HG03354 (cell line): ENCODE results near the gene FAM199X.

Experiments used
- ATAC-seq: cut with Tn5 transposase; IDR thresholded peaks from one replicate; pipeline ENCODE4 v1.9.1; 2021; ENCODE audit warnings: mild to moderate bottlenecking; ENCODE audit not compliant: unreplicated experiment, poor library complexity, severe bottlenecking

FAM199X gene

DNA sequence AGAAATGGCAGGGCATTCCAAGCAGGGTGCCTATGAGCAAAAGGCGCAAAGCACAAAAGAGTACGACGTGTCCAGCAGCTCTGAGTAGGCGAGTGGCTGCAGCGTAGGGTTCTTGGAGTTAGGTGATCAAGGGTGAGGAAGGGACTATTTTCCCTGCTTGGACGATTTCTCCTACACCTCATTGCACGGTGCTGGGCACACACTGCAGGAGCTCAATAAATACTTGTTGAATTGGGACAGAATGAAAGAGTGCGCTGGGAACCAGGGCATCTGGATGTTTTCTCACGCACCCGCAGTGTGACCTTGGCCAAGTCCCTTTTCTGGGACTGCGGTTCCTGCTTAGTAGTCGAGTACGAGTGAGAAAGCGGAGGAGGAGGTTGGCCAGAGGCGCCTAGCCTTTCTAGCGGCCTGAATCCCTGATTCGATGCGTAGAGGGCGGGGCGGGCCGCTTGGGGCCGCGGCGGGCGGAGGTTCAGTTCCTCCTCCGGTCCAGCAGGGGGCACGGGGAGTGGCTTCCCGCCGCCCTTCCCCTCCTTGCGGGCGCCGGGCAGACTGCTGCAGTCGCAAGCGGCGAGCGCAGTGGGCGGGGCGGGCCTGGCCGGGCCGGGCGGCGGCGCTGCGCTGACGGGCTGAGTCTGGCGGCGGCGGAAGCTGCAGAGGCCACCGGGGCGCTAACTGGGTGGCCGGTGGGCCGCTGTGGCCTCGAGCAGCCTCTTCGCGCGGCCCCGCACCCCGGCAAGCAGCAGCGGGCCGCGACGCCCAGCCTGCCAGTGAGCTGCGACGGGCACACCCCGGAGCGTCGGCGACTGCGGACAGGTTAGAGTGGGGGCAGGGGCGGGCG is at the start of gene FAM199X:
FAM199X (plus strand) TSS at position 560 of the 841 bp plus-strand sequence. CDS start 333 bp downstream, outside the sequence.
- peak; percentile 96 for ATAC-seq

DNA sequence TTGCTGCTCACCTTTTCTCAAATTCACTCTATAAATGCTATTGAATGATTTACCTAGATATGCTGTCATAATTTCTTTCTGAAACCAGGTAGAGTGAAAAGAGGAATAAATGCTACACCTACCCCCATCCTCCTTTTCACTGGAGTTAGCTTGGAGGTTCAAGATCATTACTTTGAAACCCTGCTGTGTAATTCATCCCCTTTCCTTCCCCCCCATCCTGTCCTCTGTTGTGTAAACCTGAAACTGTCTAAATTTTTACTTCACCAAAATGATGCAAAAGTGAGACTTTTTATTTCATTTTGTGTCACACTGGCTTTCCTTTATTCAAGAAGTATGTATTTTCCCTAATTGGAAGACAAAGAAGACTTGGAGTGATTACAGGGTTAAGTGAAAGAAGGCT is 48.5 kb upstream of the FAM199X start:
- no peak for ATAC-seq

DNA sequence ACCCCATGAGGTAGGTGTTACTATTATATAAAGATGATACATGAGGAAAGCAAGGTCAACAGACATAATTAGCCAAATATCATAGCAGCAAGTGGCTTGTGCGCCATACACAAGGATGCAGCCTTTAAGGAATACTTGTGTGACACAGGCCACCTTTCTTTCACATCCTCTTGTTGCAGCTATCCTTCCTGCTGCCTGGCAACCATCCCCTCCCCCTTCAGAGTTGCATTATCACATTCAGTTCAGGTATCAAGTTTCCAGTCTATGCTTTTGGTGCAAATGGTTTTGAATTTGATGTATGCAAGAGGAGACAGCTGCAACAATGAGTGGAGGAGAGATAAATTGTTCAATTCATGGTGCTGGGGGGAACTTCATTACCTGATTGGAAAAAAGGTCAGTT is 47.5 kb upstream of the FAM199X start:
- ATAC-seq = peak; percentile 51

DNA sequence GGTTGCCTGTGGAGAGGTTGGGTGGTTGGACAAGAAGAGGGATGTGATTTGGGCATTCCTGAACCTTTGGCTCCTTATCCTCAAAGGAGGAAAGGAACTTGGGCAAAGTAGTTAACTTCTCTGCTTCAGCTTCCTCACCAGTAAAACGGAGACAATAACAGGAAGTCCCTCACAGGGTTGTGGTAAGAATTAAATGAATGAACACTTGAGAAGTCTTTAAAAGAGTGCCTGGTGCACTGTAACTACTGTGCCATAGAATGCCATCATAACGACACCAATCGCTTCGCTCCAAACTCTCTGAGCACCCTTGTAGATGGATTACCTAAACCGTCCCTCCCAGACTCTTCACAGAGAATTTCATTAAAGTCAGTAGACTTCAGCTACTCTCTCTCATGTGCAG is 43.4 kb upstream of the FAM199X start:
- ATAC-seq = peak; percentile 57

DNA sequence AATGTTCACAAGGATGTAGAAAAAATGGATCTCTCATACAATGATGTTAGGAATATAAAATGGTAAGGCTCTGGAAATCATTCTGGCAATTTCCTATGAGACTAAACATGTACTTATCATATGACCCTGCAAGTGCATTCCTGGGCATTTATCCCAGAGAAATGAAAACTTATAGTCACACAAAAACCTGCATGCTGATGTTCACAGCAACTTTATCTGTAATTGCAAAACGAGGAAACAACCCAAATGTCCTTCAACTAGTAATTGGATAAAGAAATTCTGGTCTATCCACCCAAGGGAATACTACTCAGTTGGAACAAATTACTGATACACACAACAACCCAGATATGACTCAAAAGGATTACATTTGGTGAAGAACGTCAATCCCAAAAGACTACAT is 39.4 kb upstream of the FAM199X start:
- ATAC-seq = no peak

DNA sequence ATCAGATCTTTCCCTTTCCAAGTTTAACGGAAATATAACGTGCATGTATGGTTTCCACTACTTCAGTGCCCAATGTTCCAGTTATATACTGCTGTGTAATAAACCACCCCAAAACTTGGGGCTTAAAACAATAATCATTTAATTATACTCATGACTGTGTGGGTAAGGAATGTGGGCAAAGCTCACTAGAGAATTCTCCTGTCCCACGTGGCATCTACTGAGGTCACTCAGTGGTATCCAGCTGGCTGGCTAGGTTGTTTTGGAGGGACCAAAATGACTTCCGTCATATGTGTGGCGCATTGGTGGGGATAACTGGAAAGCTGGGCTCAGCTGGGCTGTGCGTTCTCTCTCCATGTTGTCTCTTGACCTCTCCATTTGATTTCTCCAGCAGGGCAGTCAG is 35.4 kb upstream of the FAM199X start:
- ATAC-seq = no peak

DNA sequence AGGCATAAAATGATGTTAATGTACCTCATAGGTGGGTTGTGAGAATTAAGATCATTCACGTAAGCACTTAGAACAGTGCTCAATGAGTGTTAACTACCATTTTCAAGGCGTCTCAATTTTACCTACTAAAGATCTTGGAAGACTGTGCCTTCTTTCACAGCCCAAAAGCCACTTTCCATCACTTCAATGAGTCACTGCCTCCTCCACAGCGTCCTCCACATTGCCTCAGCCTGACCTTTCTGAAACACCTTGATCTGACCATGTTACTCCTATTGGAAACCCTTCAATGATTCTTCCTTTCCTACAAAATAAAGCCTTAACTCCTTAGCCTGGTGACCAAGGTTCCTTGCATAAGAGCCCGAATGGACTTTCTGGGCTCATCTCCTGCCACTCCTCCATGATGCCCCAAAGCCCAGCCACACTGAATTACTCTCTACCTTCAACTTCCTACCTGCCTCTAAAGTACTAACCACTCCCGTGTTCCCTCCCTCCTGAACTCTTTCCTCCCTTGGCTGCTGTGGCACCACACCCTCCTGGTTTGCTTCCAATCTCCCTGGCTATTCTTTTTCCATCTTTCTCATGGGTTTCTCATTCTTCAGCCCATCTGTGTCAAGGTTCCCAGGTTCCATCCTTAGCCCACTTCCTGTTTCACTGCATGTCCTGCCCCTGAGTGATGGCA is 31.5 kb upstream of the FAM199X start:
- ATAC-seq = no peak

DNA sequence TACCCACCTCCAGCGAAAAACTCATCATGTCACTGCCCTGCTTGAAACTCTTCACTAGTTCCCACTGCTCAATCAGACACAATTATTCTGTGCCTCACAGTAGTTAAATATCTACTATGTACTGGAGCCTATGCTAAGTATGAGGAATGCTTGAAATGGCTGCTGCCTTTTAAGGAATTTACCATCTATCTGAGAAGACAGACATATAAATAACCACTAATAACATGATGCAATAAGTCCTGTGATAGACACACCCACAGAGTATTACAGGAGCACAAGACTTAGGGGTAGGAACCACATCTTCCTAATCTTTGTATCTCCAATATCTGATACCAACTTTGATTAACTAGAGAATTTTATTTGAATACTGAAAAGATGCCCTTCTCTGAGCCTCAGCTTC is 30.6 kb upstream of the FAM199X start:
- ATAC-seq = no peak

DNA sequence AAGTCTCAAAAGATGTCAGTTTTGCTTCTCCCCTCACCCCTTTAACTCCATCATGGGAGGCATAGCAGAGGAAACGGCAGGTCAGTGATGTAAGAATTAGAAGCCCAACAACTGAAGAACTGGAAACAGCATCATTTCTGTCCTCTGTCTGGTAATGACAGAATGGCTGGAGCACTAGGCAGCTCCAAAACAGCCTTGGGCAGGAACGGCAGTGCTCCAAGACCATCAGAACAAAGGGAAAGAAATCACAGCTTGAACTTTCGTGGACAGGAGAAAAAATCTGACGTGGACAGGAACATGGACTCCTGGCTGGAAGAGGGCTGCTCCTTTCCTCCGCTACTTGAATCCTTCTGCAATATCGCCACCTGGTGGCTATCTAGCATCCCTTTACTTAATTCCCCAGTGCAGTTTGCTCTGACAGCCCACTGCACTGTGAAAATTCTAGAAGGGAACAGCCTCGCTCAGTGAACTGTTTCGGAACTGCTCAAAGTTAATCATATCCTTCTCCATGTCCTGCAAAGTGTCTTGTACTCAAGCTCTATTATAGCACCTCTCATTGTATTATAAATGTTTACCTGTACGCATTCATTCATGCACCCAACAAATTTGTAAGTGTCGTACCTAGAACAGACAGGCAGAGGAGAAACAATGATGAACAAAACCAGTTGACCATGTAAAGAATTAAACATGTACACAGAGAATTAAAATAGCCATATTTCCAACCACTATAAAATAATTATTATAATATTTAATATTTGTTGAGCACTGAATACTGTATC is 29.8 kb upstream of the FAM199X start:
- peak; percentile 91 for ATAC-seq

DNA sequence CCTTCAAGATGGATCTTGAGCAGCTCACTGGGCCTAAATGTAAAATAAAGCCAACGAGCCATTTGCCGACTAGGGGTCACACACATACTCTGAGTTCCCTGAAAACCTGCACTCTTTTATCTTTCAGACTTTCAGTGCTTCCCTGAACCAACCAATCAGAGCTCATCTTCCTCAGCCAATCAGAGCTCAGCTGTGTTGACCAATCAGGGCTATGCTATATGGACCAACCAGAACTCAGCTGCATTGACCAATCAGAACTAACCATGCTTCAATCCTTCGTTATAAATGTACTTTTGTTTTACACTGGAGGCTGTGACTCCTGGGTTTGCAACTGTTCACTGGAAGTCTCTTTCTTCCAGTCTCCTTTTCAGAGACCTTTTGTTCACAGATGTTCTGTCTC is 28.8 kb upstream of the FAM199X start:
- ATAC-seq = no peak

DNA sequence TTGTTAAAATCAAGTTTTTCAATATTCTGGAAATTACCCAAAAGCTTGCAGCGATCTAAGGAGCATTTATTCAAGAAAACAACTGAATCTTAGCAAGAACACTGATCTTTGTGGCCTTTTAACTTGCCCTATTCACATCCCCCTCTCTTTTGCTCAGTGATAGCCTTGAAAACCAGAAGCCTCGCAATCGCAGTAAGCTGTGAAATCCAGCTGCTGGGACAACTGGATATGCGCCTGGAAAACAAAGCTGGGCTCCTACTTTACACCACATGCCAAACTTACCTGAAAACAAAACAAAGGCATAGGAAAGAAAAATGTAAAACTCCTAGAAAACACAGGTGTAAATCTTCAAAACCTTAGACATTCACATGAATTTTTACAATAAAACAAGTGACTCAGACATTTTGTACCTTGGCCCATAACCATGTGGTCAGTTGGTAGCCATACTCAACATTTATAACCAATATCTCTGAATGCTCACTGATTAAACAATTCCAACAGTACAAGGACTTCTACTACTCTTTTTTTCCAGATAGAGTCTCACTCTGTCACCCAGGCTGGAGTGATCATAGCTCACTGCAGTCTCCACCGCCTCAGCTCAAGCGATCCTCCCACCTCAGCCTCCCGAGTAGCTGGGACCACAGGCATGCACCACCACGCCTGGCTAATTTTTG is 25.0 kb upstream of the FAM199X start:
- ATAC-seq = no peak

DNA sequence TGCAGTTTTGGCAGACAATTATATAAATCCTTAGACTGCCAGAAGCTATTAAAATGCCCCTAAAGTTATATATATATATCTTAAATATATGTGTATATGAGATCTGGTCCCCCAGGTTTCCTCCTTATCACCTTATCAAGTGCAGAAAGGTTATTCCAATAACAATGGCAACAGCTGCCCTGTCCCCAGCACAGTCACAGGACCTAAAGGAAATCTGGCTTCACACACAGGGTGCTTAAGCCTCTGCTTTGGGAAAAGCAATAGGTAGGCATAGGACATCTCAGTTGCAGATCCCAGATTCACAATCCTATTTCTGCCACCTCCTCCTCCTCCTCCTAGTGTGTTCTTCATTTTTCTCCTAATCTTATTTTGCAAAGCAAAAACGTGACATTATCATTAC is 15.2 kb upstream of the FAM199X start:
- no peak for ATAC-seq

DNA sequence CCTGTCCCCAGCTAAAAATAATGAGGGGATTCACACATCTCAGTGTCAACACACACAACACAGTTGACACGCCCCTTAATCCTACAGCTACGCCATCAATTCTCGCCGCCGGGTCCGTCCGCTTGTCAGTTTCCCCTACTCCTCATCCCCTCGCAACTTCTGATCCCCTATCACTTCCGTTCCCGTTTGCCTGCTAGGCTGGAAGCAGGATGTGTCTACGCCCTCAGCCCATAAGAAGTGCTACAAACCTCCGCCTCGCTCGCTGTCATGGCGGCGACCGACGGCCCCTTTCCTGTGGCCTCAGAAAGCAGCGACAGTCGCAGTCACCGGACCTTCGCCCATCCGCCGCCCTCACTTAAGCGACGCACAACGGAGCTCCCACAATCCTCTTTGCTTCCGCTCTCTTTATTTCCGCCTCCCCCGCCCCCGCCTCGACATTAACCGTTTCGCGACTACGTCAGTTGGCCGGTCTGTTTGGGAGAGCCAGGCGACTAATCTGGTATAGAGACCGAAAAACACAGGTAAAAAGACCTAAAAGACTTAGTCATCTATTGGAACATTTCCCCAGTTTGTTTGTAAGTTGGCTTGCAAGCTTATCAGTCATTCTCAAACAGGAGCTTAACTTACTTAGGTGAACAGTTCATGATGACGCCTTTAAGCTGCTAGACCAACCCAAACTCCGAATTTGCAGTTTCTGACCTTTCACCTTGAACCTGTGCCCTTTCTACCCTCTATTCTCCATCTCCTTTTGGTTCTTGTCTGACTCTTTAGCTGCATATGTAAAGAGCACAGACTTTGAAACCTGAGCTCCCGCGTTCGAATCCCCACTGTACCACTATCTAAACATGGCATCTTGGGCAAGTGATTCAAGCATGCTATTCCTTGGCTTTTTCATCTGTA is 9.4 kb upstream of the FAM199X start, which contains the start of gene SLC25A53:
SLC25A53 (minus strand) TSS at position 380 of the 900 bp plus-strand sequence. CDS start 51,752 bp downstream, outside the sequence.
- peak; percentile 95 for ATAC-seq

DNA sequence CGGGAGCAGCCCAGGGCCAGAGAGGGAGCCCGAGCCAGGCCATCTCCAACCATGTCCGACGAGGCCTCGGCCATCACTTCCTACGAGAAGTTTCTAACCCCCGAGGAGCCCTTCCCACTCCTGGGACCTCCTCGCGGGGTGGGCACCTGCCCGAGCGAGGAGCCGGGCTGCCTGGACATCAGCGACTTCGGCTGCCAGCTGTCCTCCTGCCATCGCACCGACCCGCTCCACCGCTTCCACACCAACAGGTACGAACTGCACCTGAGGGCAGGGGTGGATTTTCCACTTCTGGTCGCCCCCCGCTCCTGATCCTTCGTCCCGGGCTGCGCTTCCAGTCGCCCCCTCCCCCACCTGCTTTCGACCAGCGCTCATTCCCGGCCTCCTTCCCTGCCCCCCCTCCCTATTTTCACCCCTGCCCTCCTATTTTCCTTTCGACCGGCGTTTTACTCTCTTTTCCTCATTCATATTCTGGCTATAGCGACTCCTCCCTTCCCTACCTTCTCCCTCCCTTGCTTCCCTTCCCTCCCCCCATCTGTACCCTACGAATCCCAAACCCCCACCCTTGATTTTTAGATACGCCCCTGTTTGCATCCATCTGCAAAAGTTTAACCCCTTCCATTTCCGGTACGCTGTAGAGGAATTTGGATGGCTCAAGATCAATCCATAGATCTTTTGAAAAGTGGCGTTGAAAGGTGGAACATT is 633 bp downstream of the FAM199X start:
- ATAC-seq = no peak

DNA sequence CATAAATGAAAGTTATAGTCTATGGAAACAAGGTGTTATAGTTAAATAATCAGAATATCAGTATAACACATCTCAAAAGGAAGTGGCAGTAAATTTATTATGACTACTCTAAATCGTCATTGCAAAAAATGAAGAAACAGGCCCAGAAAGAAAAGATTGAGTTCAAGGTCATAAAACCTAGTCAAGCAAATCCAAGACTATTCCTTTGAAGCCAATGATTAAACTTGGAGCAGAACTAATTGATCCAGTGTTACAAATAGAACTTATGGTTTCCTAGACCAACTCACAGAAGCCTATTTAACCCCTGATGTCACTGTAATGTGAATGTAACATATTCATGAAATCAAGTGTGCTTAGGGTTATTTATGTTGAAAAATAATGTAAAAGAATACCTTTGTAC is 1.9 kb downstream of the FAM199X start:
- ATAC-seq = no peak

DNA sequence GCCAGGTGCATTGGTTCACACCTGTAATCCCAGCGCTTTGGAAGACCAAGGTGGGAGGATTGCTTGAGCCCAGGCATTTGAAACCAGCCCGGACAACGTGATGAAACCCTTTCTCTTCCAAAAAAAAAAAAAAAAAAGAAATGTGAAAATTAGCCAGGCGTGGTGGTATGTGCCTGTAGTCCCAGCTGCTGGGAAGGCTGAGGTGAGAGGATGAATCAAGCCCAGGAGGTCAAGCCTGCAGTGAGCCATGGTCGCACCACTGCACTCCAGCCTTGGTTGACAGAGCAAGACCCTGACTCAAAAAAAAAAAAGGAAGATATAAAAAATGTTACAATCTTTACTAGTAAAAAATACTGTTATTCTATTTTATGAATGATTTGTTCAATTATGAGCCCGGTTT is 5.9 kb downstream of the FAM199X start:
- no peak for ATAC-seq

DNA sequence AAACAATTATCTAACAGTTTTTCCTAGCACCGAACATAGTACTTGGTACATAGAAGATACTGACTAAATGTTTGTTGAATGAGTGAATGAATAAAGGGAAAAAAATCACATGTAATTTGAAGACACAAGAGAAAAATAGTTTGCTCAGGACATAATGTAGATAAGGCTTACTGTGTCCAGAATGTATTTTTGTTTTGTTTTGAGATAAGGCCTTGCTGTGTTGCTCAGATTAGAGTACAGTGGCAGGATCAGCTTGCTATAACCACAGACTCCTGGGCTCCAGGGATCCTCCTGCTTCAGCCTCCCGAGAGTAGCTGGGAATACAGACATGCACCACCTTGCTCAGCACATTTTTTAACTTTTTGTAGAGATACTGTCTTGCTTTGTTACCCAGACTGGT is 6.5 kb downstream of the FAM199X start:
- no peak for ATAC-seq

DNA sequence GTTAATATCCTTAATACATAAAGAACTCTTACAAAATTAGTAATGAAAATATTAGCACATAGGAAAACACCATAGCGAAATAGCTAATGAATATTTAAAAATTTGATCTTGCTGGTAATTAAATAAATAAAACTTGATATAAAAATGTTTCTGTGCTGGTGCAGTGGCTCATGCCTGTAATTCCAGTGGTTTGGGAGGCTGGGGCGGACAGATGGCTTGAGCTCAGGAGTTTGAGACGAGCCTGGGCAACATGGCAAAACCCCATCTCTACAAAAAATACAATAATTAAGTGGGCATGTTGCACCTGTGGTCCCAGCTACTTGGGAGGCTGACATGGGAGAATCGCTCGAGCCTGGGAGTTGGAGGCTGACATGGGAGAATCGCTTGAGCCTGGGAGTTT is 7.6 kb downstream of the FAM199X start:
- ATAC-seq = no peak
